K562 (cell line): ENCODE measurements around the gene CLASP2. TPM values are rescaled to one million over a fixed set of nuclear protein-coding genes. Genes with fewer than 3 reads are reported as not detected.
A peak's percentile ranks its signal among the peaks of the same experiment; 100 is the strongest.

Experiments used
- BRCA1 ChIP-seq, 2 experiments: fragments of 450-650 bp in 1 of 2; sonication (generic) in 1 of 2; formaldehyde crosslinking in 1 of 2; IDR thresholded peaks; 2 replicates each; pipeline versions ENCODE4 v1.5.0 to v1.6.1; 2017 to 2020; ENCODE audit warnings: mild to moderate bottlenecking in 1 of 2, missing genetic modification reagents in 1 of 2
- CHD7 ChIP-seq: fragments of 200-600 bp; sonication (generic); IDR thresholded peaks from one replicate; pipeline ENCODE4 v1.6.1; 2012; ENCODE audit warnings: mild to moderate bottlenecking, low read depth, low read length, inconsistent platforms
- DMBX1 ChIP-seq: fragments of 250-450 bp; sonication (Bioruptor Pico); IDR thresholded peaks from 2 replicates; pipeline ENCODE4 v1.8.0; 2022; ENCODE audit warnings: inconsistent platforms, mild to moderate bottlenecking, moderate library complexity, borderline replicate concordance
- DNMT1 ChIP-seq: fragments of 450-650 bp; IDR thresholded peaks from 2 replicates; pipeline ENCODE4 v1.6.1; 2016; ENCODE audit warnings: antibody characterized with exemption, mild to moderate bottlenecking
- HOMEZ ChIP-seq: fragments of 250-450 bp; sonication (Bioruptor Pico); IDR thresholded peaks from 2 replicates; pipeline ENCODE4 v1.4.0; 2020; ENCODE audit warnings: mild to moderate bottlenecking, moderate library complexity
- KLF1 ChIP-seq: fragments of 450-650 bp; IDR thresholded peaks from 2 replicates; pipeline ENCODE4 v1.6.1; 2016; ENCODE audit warnings: missing genetic modification characterization, missing compliant biosample characterization
- LARP7 ChIP-seq: fragments of 450-650 bp; IDR thresholded peaks from 2 replicates; pipeline ENCODE4 v1.6.1; 2016
- NFRKB ChIP-seq: fragments of 450-650 bp; IDR thresholded peaks from 2 replicates; pipeline ENCODE4 v1.6.1; 2016; ENCODE audit warnings: low read depth
- PHB2 ChIP-seq: fragments of 450-650 bp; IDR thresholded peaks from 2 replicates; pipeline ENCODE4 v1.6.1; 2017; ENCODE audit warnings: low read depth
- POLR2G ChIP-seq: fragments of 200-400 bp; formaldehyde crosslinking; IDR thresholded peaks from 2 replicates; pipeline ENCODE4 v1.6.1; 2017; ENCODE audit warnings: low read depth, mild to moderate bottlenecking, antibody characterized with exemption, low read length, moderate library complexity
- RUNX1 ChIP-seq: sonication (generic); IDR thresholded peaks from 2 replicates; pipeline ENCODE4 v1.6.1; 2016; ENCODE audit warnings: antibody characterized with exemption, low read depth
- SMARCA5 ChIP-seq: fragments of 450-650 bp; IDR thresholded peaks from 2 replicates; pipeline ENCODE4 v1.6.1; 2016
- SREBF2 ChIP-seq: sonication (generic); formaldehyde crosslinking; IDR thresholded peaks from 2 replicates; pipeline ENCODE4 v1.4.0; 2020; ENCODE audit warnings: mild to moderate bottlenecking, missing genetic modification reagents
- U2AF2 ChIP-seq: fragments of 200-400 bp; formaldehyde crosslinking; optimal IDR thresholded peaks from 2 replicates; pipeline ENCODE3; 2017; ENCODE audit warnings: low read depth, mild to moderate bottlenecking, low read length
- ZNF41 ChIP-seq: fragments of 250-450 bp; sonication (Bioruptor Pico); conservative IDR thresholded peaks from 2 replicates; pipeline ENCODE4 v1.4.0; 2020; ENCODE audit warnings: mild to moderate bottlenecking
- ZNF584 ChIP-seq: fragments of 200-800 bp; sonication (Bioruptor generic); IDR thresholded peaks from 2 replicates; pipeline ENCODE4 v1.6.1; 2016; ENCODE audit warnings: low read depth, mild to moderate bottlenecking, missing genetic modification characterization, missing compliant biosample characterization
- ZNF764 ChIP-seq: fragments of 250-450 bp; sonication (Bioruptor Pico); IDR thresholded peaks from 2 replicates; pipeline ENCODE4 v1.4.0; 2020; ENCODE audit warnings: low read depth, mild to moderate bottlenecking, moderate library complexity
- polyA plus RNA-seq, 8 experiments: library from polyadenylated mRNA; depleted of rRNA in 4 of 8; stranded (reverse) in 5 of 8; unstranded in 3 of 8; fragments of >200 nt; fragmentation: Nextera tagmentation in 2 of 8; fragmentation: Illumina TruSeq in 1 of 8; extraction: Ambion mirVana in 2 of 8; extraction: Trizol in 1 of 8; gene quantifications; 2 replicates each; pipeline versions ENCODE4 v1.2.1 to v1.2.3, GENCODE V29; 2011 to 2014; ENCODE audit warnings: inconsistent platforms in 1 of 8, missing spikeins in 1 of 8
- total RNA-seq, 7 experiments: library from RNA; depleted of rRNA in 6 of 7; stranded (reverse); fragments of >200 nt in 6 of 7; fragmentation: Illumina TruSeq in 2 of 7; extraction: Trizol in 2 of 7; gene quantifications; 2 replicates each; pipeline versions ENCODE4 v1.2.1 to v1.2.3, GENCODE V29; 2011 to 2021; ENCODE audit warnings: low replicate concordance in 1 of 7

Gene CLASP2
- total and polyA plus RNA-seq, 9 of the 15 experiments (the other 6 are each of a cell fraction or from before 2014, with no cell fraction given): 13.5 to 107 (median 71.8) TPM

GRCh38 chr3:33718595-33718907 lies 497 bp upstream of the CLASP2 start (continued):
- no peak for TF ChIP-seq ZNF41 (CRISPR knock-in tag)
- no peak for TF ChIP-seq SREBF2 (CRISPR knock-in tag)
- peak; percentile 10; the same call in 1 of the 2 replicates for TF ChIP-seq NFRKB
- TF ChIP-seq U2AF2: no peak
- TF ChIP-seq ZNF764 (CRISPR knock-in tag): no peak
- peak; percentile 65; the same call in 1 of the 2 replicates for TF ChIP-seq SMARCA5
- 0 out of 2 replicates have a peak, but pooled peaks have one; percentile 0 for TF ChIP-seq DMBX1 (CRISPR knock-in tag)
- TF ChIP-seq LARP7: 0 out of 2 replicates have a peak, but pooled peaks have one; percentile 70
- 0 out of 2 replicates have a peak, but pooled peaks have one; percentile 89 for TF ChIP-seq DNMT1
- TF ChIP-seq PHB2: 0 out of 2 replicates have a peak, but pooled peaks have one; percentile 38
- TF ChIP-seq KLF1 (tag): no peak
- TF ChIP-seq POLR2G: no peak
- 0 out of 2 replicates have a peak, but pooled peaks have one; percentile 54 for TF ChIP-seq ZNF584
- no peak for TF ChIP-seq CHD7
- TF ChIP-seq RUNX1: no peak
- TF ChIP-seq HOMEZ (CRISPR knock-in tag): no peak
- no peak for TF ChIP-seq BRCA1 (IDR thresholded peaks at IDR 0.05)
- no peak for TF ChIP-seq BRCA1 (CRISPR knock-in tag; IDR thresholded peaks at IDR 0.05)
